Spinal cord (tissue), 10 donors: ENCODE results near the gene TP63. TPM values are rescaled to one million over a fixed set of nuclear protein-coding genes. Genes with fewer than 3 reads are reported as not detected.
A peak's percentile ranks its signal among the peaks of the same experiment; 100 is the strongest.

ENCODE experiments used
- DNase-seq, 6 donors: peaks; one replicate each; pipeline versions ENCODE4 v3.0.0 to v3.0.0-alpha.2; 2013 to 2015; ENCODE audit warnings: low spot score in 6 of 6, low read depth in 4 of 6
- H3K27ac ChIP-seq: one replicate; pipeline ENCODE4 v1.5.1; 2013; ENCODE audit warnings: low read depth, low read length, control low read depth
- H3K27me3 ChIP-seq: one replicate; pipeline ENCODE4 v1.6.1; 2013; ENCODE audit warnings: low read length; ENCODE audit not compliant: control insufficient read depth, insufficient read depth
- H3K36me3 ChIP-seq: one replicate; pipeline ENCODE4 v1.6.1; 2013; ENCODE audit warnings: low read length; ENCODE audit not compliant: control insufficient read depth, insufficient read depth
- H3K4me1 ChIP-seq: one replicate; pipeline ENCODE4 v1.6.1; 2013; ENCODE audit warnings: low read length; ENCODE audit not compliant: control insufficient read depth, insufficient read depth
- H3K4me3 ChIP-seq: one replicate; pipeline ENCODE4 v1.5.1; 2013; ENCODE audit warnings: low read depth, low read length, control low read depth
- H3K9me3 ChIP-seq: one replicate; pipeline ENCODE4 v1.6.1; 2013; ENCODE audit warnings: low read length; ENCODE audit not compliant: control insufficient read depth, insufficient read depth
- WGBS: methylation state at CpG from one replicate; pipeline ENCODE4 v1.1.5; 2013; ENCODE audit warnings: missing lambda C conversion rate; ENCODE audit not compliant: insufficient coverage; 5-methylcytosine and 5-hydroxymethylcytosine counted together
- polyA plus RNA-seq, 2 donors: library from polyadenylated mRNA; unstranded; fragments of 120-200 nt; gene quantifications; one replicate each; pipeline ENCODE4 v1.2.1, GENCODE V29; 2013; ENCODE audit not compliant: insufficient read length in 2 of 2
- total RNA-seq, 2 donors: library from RNA; depleted of rRNA in 1 of 2; stranded (reverse); fragments of 120-200 nt in 1 of 2; fragments of >200 nt in 1 of 2; gene quantifications; one replicate each; pipeline versions ENCODE4 v1.2.3 to v1.2.4, GENCODE V29; 2013 to 2014
- donor health status: healthy.

Gene TP63
- total and polyA plus RNA-seq, 4 donors: 0.29 to 4.3 (median 2.2) TPM

DNA sequence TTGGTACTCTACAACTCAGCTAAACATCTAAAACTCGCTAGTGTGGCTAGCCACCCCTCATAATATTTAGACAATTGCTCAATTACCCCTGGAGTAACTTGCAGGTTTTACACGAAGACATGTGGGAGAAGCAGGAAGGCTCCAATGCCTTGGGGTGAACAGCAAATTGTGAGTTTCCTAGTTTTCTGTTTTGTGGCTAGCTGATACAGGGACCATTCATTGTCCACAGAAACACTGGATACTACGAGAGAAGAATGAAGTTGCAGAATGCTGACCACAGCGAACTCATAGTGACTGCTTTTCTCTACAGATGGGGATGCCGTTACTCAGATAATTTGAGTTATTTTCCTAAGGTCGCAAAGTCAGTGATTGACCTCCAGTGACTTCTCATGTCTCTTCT, 276.6 kb downstream of the TP63 start:
- no peaks in the 10 kb centered on the region for H3K27me3 ChIP-seq
- H3K27ac ChIP-seq: no peak overlapping the region
- H3K4me3 ChIP-seq: no peak overlapping the region
- no peaks in the 10 kb centered on the region for H3K4me1 ChIP-seq
- no peak for DNase-seq
- WGBS: 100% methylated on average over 5 of the region's 6 CpGs
- H3K36me3 ChIP-seq: no peaks in the 10 kb centered on the region
- H3K9me3 ChIP-seq: no peaks in the 10 kb centered on the region

DNA sequence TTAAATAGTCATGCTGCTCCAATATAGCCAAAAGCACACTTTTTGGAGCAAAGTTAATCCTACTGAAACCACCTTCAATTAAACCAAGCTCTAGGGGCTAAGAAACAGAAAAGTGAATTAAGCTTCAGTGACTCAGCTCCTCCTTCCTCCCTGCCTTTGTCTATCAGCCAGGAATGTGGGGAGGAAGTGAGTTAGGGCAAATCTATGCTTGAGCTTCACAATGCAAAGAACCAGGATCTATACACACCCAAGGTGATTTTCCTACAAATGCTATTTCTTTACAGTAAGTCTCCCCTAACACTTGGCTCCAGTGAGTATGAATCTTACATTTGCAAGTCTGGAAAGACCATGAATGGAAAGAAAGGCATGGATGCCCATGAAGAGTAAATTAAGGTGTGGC, 277.5 kb downstream of the TP63 start:
- no peaks in the 10 kb centered on the region for H3K9me3 ChIP-seq
- no peak for DNase-seq
- no peak overlapping the region for H3K27ac ChIP-seq
- H3K4me3 ChIP-seq: no peak overlapping the region
- H3K27me3 ChIP-seq: no peaks in the 10 kb centered on the region
- no peaks in the 10 kb centered on the region for H3K4me1 ChIP-seq
- H3K36me3 ChIP-seq: no peaks in the 10 kb centered on the region

DNA sequence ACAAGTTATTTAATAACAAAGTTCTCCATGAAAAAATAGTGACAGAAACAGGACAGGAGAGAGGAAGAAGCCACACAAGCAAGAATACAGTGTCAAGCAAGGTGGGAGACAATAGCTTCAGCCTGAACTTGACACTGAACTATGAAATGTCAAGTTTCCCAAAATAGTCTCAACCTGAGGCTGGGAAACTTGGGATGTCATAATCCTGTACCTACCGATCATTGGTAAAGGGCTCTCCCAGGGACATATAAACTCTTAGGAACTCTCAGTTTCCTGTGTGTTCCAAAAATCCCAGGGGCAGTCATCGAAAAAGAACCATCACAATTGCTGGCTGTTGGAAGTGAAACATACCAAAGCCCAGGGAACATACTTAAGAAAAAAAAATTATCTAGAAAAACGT, 277.9 kb downstream of the TP63 start:
- 100% methylated on average over 1 of the region's 3 CpGs for WGBS
- Histone ChIP-seq H3K4me3 (no peak overlapping the region), H3K27me3 (no peaks in the 10 kb centered on the region), H3K4me1 (no peaks in the 10 kb centered on the region), H3K36me3 (no peaks in the 10 kb centered on the region), H3K9me3 (no peaks in the 10 kb centered on the region), H3K27ac (no peak overlapping the region)
- DNase-seq: no peak

DNA sequence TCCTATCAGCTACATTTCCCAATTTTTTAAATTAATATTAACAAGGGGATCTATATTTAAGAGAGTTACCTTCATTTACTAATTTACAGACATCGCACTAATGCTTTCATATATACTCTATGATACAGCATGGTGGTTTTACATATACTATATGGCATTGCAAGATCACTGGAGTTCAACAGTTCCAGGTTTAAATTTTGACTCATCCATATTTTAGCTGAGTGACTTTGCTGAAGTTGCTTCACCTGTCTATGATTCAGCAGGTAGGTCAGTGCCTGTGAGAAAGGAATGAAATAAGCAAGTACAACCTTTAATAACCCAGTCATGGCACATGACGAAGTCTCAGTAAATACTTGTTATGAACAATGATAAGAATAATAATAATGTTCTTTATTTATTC, 278.4 kb downstream of the TP63 start:
- Histone ChIP-seq H3K36me3 (no peaks in the 10 kb centered on the region), H3K9me3 (no peaks in the 10 kb centered on the region), H3K4me3 (no peak overlapping the region), H3K27me3 (no peaks in the 10 kb centered on the region), H3K27ac (no peak overlapping the region), H3K4me1 (no peaks in the 10 kb centered on the region)
- no peak for DNase-seq
- no CpG with 5 or more reads among the region's 2 CpGs for WGBS

DNA sequence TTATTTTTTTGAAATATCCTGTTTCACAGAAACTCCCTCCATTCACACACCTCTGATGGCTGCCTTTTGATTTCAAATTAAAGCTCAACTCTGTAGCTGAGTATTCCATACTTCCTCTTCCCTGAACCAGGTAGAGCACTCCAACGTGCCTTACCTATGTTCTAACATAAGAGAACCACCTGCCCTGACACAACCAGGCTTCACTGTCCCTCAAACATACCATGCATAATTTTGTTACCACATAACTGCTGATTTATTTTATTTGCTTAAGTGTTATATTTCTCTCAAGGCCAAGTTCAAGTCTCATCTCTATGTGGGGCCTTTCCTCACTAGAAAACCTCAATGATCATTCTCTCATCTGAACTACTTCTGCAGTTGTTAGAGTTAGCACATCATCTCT, 279.8 kb downstream of the TP63 start:
- no peak for DNase-seq
- Histone ChIP-seq H3K4me1 (no peaks in the 10 kb centered on the region), H3K36me3 (no peaks in the 10 kb centered on the region), H3K4me3 (no peak overlapping the region), H3K27ac (no peak overlapping the region), H3K9me3 (no peaks in the 10 kb centered on the region), H3K27me3 (no peaks in the 10 kb centered on the region)
- WGBS: no CpG with 5 or more reads among the region's 1 CpG

DNA sequence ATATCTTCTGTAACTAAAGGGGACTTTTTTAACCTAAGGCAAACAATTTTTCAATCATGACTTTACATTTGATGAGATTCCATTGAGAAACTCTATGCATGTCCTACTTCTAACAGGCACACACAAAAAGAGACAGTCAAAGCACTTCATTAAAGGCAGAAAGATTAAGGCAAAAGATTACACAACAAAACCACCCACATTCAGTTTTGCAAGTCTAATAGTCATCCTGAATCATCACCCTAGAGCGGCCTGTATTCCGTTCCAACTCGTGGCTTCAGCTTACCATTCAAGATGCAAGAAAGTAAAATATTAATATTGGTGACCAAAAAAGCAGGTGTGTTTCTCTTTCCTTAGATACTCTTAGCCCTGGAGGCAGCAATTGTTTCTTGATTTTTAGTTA, 283.6 kb downstream of the TP63 start:
- no CpG with 5 or more reads among the region's 3 CpGs for WGBS
- no peaks in the 10 kb centered on the region for H3K4me1 ChIP-seq
- H3K36me3 ChIP-seq: no peaks in the 10 kb centered on the region
- H3K27me3 ChIP-seq: no peaks in the 10 kb centered on the region
- H3K9me3 ChIP-seq: no peaks in the 10 kb centered on the region
- H3K4me3 ChIP-seq: no peak overlapping the region
- H3K27ac ChIP-seq: no peak overlapping the region
- DNase-seq: no peak

DNA sequence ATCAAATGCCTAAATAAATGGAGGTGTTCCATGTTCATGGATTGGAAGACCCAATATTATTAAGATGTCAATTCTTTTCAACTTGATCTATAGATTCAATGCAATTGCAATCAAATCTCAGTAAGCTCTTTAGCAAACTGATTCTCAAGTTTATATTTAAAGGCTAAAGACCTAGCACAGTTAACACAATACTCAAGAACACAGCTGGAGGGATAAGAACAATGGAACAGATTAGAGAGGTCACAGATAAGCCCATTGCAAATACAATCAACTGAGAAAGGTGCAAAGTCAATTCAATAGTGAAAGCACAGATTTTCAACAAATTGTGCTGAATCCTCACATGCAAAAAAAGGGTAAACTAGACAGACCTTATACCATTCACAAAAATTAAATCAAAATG, 290.6 kb downstream of the TP63 start:
- DNase-seq: no peak
- Histone ChIP-seq H3K4me1 (no peaks in the 10 kb centered on the region), H3K36me3 (no peaks in the 10 kb centered on the region), H3K4me3 (no peak overlapping the region), H3K27me3 (no peaks in the 10 kb centered on the region), H3K27ac (no peak overlapping the region), H3K9me3 (no peaks in the 10 kb centered on the region)

DNA sequence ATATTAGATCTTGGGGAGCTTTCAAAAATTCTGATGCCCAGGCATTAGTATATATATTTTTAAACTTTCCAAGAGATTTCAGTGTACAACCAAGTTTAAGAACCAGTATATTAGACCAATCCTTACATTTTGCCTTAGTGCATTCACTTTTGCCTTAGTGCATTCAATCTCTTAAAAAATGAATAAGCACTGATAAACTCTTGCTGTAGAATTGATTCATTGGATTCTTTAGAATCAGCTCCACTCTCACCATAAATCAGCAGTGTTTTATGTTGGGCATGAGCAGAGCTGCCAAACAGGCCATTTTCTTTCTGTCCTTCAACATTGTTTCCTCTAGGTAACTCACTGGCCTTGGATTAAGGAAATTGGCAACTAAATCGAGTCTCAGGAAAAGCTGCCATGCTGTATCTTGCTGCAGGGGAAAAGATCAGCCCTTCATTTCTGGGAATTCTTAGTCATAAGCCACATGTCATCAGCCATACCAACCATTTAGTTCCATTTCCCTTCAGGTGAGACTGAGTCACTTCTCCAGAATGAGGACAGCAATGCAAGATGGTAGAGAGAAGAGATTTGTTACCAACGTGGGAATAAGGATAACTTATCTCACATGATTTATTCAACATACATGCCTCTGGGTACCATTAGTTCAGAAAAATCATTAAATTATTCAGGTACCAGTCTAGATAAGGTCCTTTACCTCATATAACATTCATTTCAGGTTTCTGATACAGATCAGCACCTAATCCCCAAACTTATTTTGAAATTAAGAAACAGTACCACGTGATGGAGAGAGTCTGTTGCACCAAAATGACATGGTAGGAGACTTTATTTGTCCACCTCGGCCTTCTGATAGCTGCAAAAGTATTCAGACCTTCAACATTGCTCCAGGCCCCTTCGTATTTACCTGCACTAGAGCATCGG, 297.0 kb downstream of the TP63 start:
- Histone ChIP-seq H3K27ac (no peak overlapping the region), H3K4me1 (no peaks in the 10 kb centered on the region), H3K9me3 (no peaks in the 10 kb centered on the region), H3K4me3 (no peak overlapping the region), H3K27me3 (no peaks in the 10 kb centered on the region), H3K36me3 (no peaks in the 10 kb centered on the region)
- DNase-seq: peak in 1 of 6 donors; percentile 4
- 87% methylated on average over 4 of the region's 6 CpGs for WGBS

DNA sequence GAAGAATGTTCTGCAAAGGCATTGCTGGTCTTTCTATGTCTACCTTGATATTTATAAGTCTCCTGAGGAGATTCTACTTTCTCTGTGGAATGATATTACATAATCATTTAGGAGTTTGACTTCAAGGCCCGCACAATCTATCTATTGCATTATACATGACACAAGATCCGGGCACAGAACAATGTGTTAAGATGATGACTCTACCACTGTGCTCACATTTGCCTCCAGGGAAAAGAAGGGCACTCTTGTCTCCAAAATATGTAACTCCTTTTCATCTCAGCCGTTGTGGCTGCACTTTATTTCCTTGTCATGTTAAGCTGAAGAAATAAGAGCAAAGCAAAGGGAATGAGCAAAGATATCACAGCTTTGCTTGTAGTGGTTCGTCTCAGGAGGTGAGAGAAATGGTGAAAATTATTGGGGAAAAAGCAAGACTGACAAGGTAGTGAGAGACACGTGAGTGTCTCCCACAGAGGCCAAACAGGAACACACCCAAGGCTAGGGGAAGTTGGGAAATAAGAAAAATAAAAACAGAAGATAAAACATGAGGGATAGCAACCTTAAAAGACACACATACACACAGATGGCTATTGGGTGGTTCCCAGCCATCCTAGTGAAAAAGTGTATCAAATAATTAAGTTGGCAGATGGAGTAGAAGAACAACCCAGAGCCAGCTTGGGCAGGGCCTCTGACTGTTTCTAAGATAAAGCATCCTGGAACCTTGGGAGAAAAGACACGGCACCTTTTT, 305.2 kb downstream of the TP63 start:
- Histone ChIP-seq H3K9me3 (no peaks in the 10 kb centered on the region), H3K36me3 (no peaks in the 10 kb centered on the region), H3K4me1 (no peaks in the 10 kb centered on the region), H3K27ac (no peak overlapping the region), H3K27me3 (no peaks in the 10 kb centered on the region), H3K4me3 (no peak overlapping the region)
- 82% methylated on average over 1 of the region's 6 CpGs for WGBS
- no peak for DNase-seq
